ENCODE data around the gene PLD6. TPM values are rescaled to one million over a fixed set of nuclear protein-coding genes. Genes with fewer than 3 reads are reported as not detected.
"Not testable (repeated sequence)": the region's sequence is repeated elsewhere in the genome, so short reads cannot be mapped to it uniquely, and the experiment has no call there.

PLD6 gene
- total RNA-seq, 1 experiment from 2014 or later = 1.0 TPM

DNA sequence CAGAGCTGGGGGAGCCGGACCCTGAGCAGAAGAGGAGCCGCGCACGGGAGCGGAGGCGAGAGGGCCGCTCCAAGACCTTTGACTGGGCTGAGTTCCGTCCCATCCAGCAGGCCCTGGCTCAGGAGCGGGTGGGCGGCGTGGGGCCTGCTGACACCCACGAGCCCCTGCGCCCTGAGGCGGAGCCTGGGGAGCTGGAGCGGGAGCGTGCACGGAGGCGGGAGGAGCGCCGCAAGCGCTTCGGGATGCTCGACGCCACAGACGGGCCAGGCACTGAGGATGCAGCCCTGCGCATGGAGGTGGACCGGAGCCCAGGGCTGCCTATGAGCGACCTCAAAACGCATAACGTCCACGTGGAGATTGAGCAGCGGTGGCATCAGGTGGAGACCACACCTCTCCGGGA lies 47.6 kb downstream of the PLD6 start:
- not testable (repeated sequence) for H3K9me3 ChIP-seq (replicated peaks); H3K27ac ChIP-seq; H3K4me3 ChIP-seq; DNase-seq (ENCODE audit: low read depth in 1 of 2, low spot score in 2 of 2); H3K27me3 ChIP-seq (replicated peaks)
- H3K4me1 ChIP-seq (replicated peaks) = peaks cover 33% of the 10 kb centered on the region
- peaks cover 98% of the 10 kb centered on the region for H3K36me3 ChIP-seq

- peaks cover 47% of the 10 kb centered on the region for H3K4me1 ChIP-seq (replicated peaks)
- H3K9me3 ChIP-seq (replicated peaks) = no peaks in the 10 kb centered on the region
- no peak overlapping the region for H3K27ac ChIP-seq
- peaks cover 98% of the 10 kb centered on the region for H3K36me3 ChIP-seq
- no peak for DNase-seq (ENCODE audit: low read depth in 1 of 2, low spot score in 2 of 2)
- no peak overlapping the region for H3K4me3 ChIP-seq
- no peaks in the 10 kb centered on the region for H3K27me3 ChIP-seq (replicated peaks)
Measured at GRCh38 chr17:17157041-17157440, 49.1 kb downstream of the PLD6 start.

- Histone ChIP-seq H3K36me3 (peaks cover 96% of the 10 kb centered on the region), H3K9me3 (replicated peaks) (no peaks in the 10 kb centered on the region)
- DNase-seq (ENCODE audit: low read depth in 1 of 2, low spot score in 2 of 2) = no peak
Measured at GRCh38 chr17:17156511-17156910, 49.6 kb downstream of the PLD6 start.

DNA sequence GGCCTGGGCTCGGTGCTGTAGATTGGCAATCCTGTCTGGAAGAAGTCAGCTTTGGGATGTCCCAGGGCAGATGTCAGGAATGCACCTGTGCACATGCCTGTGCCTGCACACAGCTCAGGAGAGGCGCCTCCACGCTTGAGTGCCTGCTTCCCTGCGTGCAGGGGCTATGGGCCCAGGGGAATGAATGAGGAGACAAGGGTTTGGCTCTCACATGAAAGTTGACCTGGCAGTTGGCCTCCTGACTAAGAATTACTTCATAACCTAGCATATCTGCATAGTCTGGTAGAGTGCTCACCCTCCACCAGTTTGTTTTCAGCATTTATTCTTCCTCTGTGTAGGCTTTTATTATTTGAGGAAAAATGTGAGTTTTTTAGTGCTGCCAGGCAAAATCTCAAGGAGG lies 50.0 kb downstream of the PLD6 start:
- no peaks in the 10 kb centered on the region for H3K9me3 ChIP-seq (replicated peaks)
- no peak overlapping the region for H3K4me3 ChIP-seq
- H3K36me3 ChIP-seq = peaks cover 95% of the 10 kb centered on the region
- H3K27me3 ChIP-seq (replicated peaks) = no peaks in the 10 kb centered on the region
- no peak overlapping the region for H3K27ac ChIP-seq
- DNase-seq (ENCODE audit: low read depth in 1 of 2, low spot score in 2 of 2) = no peak
- H3K4me1 ChIP-seq (replicated peaks) = peaks cover 57% of the 10 kb centered on the region

More at GRCh38 chr17:17156511-17156910, 49.6 kb downstream of the PLD6 start:
- Histone ChIP-seq H3K4me3 (no peak overlapping the region), H3K4me1 (replicated peaks) (peaks cover 53% of the 10 kb centered on the region), H3K27me3 (replicated peaks) (no peaks in the 10 kb centered on the region), H3K27ac (no peak overlapping the region)

DNA sequence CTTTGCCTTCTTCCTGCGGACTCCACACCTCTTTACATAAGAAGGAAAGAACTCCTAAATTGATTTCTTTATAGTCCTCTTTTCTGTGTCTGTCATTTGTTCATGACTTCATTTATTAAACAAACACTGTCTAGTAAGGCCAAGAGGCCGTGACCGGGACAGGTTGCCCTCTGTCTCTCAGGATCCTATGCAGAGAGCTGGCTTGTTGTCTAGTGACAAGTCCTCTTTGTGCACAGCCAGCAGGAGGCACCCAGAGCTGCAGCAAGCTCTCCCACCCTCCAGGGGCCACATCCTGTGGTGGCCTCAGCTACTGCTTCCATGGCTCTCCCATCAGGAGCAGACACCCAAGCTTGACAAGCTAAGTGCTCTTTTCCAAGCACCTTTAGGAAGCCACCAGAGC lies 50.6 kb downstream of the PLD6 start:
- Histone ChIP-seq H3K27me3 (replicated peaks) (no peaks in the 10 kb centered on the region), H3K4me1 (replicated peaks) (peaks cover 60% of the 10 kb centered on the region), H3K4me3 (no peak overlapping the region), H3K27ac (no peak overlapping the region), H3K9me3 (replicated peaks) (no peaks in the 10 kb centered on the region), H3K36me3 (peaks cover 92% of the 10 kb centered on the region)
- DNase-seq (ENCODE audit: low read depth in 1 of 2, low spot score in 2 of 2) = no peak

GRCh38 chr17:17154981-17155380 lies 51.2 kb downstream of the PLD6 start:
- DNase-seq (ENCODE audit: low read depth in 1 of 2, low spot score in 2 of 2) = no peak
- H3K4me1 ChIP-seq (replicated peaks) = peaks cover 66% of the 10 kb centered on the region
- no peaks in the 10 kb centered on the region for H3K9me3 ChIP-seq (replicated peaks)
- H3K36me3 ChIP-seq = peaks cover 92% of the 10 kb centered on the region
- H3K4me3 ChIP-seq = no peak overlapping the region
- H3K27ac ChIP-seq = no peak overlapping the region; the same call in 1 of the 2 replicates
- H3K27me3 ChIP-seq (replicated peaks) = no peaks in the 10 kb centered on the region

DNA sequence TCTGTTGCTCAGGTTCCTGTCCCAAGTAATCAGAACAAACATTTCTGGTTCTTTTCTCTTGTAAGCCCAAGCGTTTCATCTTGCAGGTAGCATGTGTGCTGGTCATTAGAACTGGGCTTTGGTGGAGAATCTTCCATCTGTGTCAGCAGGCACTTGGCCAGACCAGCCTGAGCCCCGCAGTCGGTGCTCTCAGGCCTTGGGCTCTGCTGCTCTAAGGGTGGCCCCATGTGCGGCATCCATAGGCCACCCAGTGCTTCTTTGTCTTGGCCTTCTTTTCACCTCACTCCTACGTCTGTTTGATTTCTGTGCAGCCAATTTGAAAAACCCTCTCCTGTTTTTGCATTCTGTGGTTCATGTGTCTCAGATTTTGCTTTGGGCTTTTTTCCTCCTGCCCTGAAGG lies 51.6 kb downstream of the PLD6 start:
- Histone ChIP-seq H3K27ac (no peak overlapping the region; the same call in 1 of the 2 replicates), H3K4me1 (replicated peaks) (peaks cover 69% of the 10 kb centered on the region), H3K36me3 (peaks cover 91% of the 10 kb centered on the region), H3K4me3 (no peak overlapping the region), H3K27me3 (replicated peaks) (no peaks in the 10 kb centered on the region), H3K9me3 (replicated peaks) (no peaks in the 10 kb centered on the region)
- peak; percentile 67 to 69 for DNase-seq (ENCODE audit: low read depth in 1 of 2, low spot score in 2 of 2)

DNA sequence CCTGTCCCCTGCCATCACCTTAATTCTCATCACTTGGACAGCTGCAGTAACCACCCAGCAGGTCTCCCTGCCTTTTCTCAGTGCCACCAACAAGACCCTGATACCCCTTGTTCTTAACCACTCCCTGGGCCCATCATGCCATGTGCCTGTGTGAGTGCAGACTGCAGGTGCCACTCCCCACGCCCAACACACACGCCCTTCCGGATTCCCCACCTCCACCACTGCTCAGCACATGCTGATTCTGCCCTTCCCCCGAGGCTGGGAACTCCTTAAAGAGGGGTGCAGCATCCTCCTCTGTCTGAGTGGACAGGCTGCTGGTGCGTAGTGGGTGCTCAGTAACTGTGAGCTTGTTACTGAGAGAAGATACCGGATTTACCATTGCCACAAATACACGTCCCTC lies 52.4 kb downstream of the PLD6 start:
- DNase-seq (ENCODE audit: low read depth in 1 of 2, low spot score in 2 of 2) = no peak
- Histone ChIP-seq H3K4me1 (replicated peaks) (peaks cover 69% of the 10 kb centered on the region), H3K27ac (no peak overlapping the region), H3K36me3 (peaks cover 89% of the 10 kb centered on the region), H3K4me3 (no peak overlapping the region), H3K27me3 (replicated peaks) (no peaks in the 10 kb centered on the region), H3K9me3 (replicated peaks) (no peaks in the 10 kb centered on the region)

DNA sequence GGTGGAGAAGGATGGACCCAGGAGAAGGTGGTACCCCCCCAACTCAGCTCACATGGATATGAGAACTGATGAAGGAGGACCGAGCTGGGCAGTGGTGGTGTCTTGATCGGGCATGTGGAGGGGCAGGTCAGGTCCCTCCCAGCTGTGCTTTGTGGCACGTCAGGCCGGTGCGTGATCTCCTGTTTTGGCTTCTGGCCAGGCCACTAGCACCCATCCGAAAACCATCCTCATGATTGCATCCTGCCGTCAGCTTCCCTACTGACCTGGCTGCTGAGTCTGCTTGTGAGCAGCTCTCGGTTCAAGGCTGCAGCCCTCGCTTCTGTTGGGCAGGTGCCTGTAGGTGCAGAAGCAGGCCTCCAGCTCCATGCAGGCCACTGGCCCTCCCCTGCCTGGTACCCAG lies 53.1 kb downstream of the PLD6 start:
- Histone ChIP-seq H3K9me3 (replicated peaks) (no peaks in the 10 kb centered on the region), H3K27me3 (replicated peaks) (no peaks in the 10 kb centered on the region), H3K27ac (0 out of 2 replicates have a peak overlapping the region, but pooled peaks have one; percentile 92), H3K36me3 (peaks cover 90% of the 10 kb centered on the region), H3K4me1 (replicated peaks) (peaks cover 69% of the 10 kb centered on the region), H3K4me3 (no peak overlapping the region)
- DNase-seq (ENCODE audit: low read depth in 1 of 2, low spot score in 2 of 2) = no peak

DNA sequence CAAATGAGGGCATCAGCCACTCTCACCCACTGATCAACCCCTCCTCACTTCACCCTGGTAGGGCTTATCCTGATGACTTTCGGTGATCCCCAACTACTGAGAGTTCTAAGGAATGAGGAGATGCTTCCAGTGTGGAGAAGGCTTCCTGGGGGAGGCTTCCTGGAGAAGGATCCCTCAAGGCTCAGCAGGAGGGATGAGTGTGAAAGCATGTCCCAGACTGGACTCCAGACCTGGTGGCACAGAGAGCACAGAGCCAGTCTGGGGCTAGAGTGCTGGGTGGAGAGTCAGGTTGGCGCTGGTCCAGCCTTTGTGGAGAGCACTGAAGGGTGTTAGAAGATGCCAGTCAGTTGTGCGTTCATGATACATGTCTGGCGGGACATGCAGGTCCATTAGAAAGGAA lies 53.7 kb downstream of the PLD6 start:
- Histone ChIP-seq H3K36me3 (peaks cover 91% of the 10 kb centered on the region), H3K27me3 (replicated peaks) (no peaks in the 10 kb centered on the region), H3K4me3 (no peak overlapping the region), H3K4me1 (replicated peaks) (peaks cover 69% of the 10 kb centered on the region), H3K27ac (peak overlapping the region; percentile 92), H3K9me3 (replicated peaks) (no peaks in the 10 kb centered on the region)
- DNase-seq (ENCODE audit: low read depth in 1 of 2, low spot score in 2 of 2) = peak in 1 of 2 experiments; percentile 64

- Histone ChIP-seq H3K27me3 (replicated peaks) (no peaks in the 10 kb centered on the region), H3K27ac (peak overlapping the region; percentile 92), H3K4me1 (replicated peaks) (peaks cover 69% of the 10 kb centered on the region), H3K36me3 (peaks cover 91% of the 10 kb centered on the region), H3K4me3 (no peak overlapping the region), H3K9me3 (replicated peaks) (no peaks in the 10 kb centered on the region)
- DNase-seq (ENCODE audit: low read depth in 1 of 2, low spot score in 2 of 2) = peak; percentile 86 to 94
Measured at GRCh38 chr17:17151962-17152361, 54.2 kb downstream of the PLD6 start.

- H3K4me3 ChIP-seq = no peak overlapping the region
- H3K27me3 ChIP-seq (replicated peaks) = no peaks in the 10 kb centered on the region
- peaks cover 66% of the 10 kb centered on the region for H3K4me1 ChIP-seq (replicated peaks)
- peak overlapping the region; percentile 92 for H3K27ac ChIP-seq
- peak; percentile 73 to 83 for DNase-seq (ENCODE audit: low read depth in 1 of 2, low spot score in 2 of 2)
- H3K9me3 ChIP-seq (replicated peaks) = no peaks in the 10 kb centered on the region
- peaks cover 91% of the 10 kb centered on the region for H3K36me3 ChIP-seq
Measured at GRCh38 chr17:17151541-17151940, 54.6 kb downstream of the PLD6 start.

- Histone ChIP-seq H3K4me1 (replicated peaks) (peaks cover 62% of the 10 kb centered on the region), H3K9me3 (replicated peaks) (no peaks in the 10 kb centered on the region), H3K27ac (peak overlapping the region; percentile 92), H3K27me3 (replicated peaks) (no peaks in the 10 kb centered on the region), H3K4me3 (no peak overlapping the region), H3K36me3 (peaks cover 91% of the 10 kb centered on the region)
- peak; percentile 78 for DNase-seq (ENCODE audit: low read depth in 1 of 2, low spot score in 2 of 2)
Measured at GRCh38 chr17:17151055-17151454, 55.1 kb downstream of the PLD6 start.

All from SJSA1 (cell line).